Panc1 (cell line): ENCODE measurements around the gene WAC.

Source experiments
- POLR2AphosphoS5 ChIP-seq: IDR thresholded peaks from 2 replicates; pipeline ENCODE4 v1.6.1; 2012; ENCODE audit warnings: mild to moderate bottlenecking, low read depth, low read length, moderate library complexity
- SIN3A ChIP-seq: IDR thresholded peaks from 2 replicates; pipeline ENCODE4 v1.6.1; 2012; ENCODE audit warnings: low read depth, mild to moderate bottlenecking, low read length, moderate library complexity, borderline replicate concordance; ENCODE audit not compliant: insufficient read depth
- TCF7L2 ChIP-seq: IDR thresholded peaks from 2 replicates; pipeline ENCODE4 v1.6.1; 2011; ENCODE audit warnings: mild to moderate bottlenecking, low read depth, low read length, inconsistent platforms
- TF ChIP-seq, protein P1 (sequence below): fragments of 450-650 bp; IDR thresholded peaks from 2 replicates; pipeline ENCODE4 v1.5.1; 2017; ENCODE audit warnings: mild to moderate bottlenecking
- TF ChIP-seq, protein P2 (sequence below), 2 experiments: IDR thresholded peaks; 2 replicates each; pipeline ENCODE4 v1.6.1; 2011 to 2012; ENCODE audit warnings: low read depth in 2 of 2, control low read depth in 1 of 2, low read length in 1 of 2, mild to moderate bottlenecking in 1 of 2, moderate library complexity in 1 of 2; ENCODE audit not compliant: insufficient read depth in 1 of 2

DNA sequence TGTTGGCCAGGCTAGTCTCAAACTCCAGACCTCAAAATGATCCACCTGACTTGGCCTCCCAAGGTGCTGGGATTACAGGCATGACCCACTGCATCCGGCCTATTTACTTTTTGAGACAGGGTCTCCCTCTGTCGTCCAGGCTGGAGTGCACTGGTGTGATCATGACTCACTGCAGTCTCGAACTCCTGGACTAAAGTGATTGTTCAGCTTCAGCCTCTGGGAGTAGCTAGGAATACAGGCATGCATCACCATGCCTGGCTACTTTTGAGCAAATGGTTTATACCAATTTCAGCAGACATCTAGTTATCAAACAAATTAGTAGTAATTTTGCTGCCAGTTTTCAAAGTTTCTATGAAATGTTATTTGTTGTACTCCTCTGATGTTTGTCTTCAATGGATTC, 2.2 kb upstream of the WAC start:
- TF ChIP-seq, protein P1, sequence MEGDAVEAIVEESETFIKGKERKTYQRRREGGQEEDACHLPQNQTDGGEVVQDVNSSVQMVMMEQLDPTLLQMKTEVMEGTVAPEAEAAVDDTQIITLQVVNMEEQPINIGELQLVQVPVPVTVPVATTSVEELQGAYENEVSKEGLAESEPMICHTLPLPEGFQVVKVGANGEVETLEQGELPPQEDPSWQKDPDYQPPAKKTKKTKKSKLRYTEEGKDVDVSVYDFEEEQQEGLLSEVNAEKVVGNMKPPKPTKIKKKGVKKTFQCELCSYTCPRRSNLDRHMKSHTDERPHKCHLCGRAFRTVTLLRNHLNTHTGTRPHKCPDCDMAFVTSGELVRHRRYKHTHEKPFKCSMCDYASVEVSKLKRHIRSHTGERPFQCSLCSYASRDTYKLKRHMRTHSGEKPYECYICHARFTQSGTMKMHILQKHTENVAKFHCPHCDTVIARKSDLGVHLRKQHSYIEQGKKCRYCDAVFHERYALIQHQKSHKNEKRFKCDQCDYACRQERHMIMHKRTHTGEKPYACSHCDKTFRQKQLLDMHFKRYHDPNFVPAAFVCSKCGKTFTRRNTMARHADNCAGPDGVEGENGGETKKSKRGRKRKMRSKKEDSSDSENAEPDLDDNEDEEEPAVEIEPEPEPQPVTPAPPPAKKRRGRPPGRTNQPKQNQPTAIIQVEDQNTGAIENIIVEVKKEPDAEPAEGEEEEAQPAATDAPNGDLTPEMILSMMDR, result no peak
- TF ChIP-seq SIN3A (no peak), POLR2AphosphoS5 (no peak), TCF7L2 (no peak)
- TF ChIP-seq, protein P2, sequence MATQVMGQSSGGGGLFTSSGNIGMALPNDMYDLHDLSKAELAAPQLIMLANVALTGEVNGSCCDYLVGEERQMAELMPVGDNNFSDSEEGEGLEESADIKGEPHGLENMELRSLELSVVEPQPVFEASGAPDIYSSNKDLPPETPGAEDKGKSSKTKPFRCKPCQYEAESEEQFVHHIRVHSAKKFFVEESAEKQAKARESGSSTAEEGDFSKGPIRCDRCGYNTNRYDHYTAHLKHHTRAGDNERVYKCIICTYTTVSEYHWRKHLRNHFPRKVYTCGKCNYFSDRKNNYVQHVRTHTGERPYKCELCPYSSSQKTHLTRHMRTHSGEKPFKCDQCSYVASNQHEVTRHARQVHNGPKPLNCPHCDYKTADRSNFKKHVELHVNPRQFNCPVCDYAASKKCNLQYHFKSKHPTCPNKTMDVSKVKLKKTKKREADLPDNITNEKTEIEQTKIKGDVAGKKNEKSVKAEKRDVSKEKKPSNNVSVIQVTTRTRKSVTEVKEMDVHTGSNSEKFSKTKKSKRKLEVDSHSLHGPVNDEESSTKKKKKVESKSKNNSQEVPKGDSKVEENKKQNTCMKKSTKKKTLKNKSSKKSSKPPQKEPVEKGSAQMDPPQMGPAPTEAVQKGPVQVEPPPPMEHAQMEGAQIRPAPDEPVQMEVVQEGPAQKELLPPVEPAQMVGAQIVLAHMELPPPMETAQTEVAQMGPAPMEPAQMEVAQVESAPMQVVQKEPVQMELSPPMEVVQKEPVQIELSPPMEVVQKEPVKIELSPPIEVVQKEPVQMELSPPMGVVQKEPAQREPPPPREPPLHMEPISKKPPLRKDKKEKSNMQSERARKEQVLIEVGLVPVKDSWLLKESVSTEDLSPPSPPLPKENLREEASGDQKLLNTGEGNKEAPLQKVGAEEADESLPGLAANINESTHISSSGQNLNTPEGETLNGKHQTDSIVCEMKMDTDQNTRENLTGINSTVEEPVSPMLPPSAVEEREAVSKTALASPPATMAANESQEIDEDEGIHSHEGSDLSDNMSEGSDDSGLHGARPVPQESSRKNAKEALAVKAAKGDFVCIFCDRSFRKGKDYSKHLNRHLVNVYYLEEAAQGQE (IDR thresholded peaks at IDR 0.05; ENCODE audit: insufficient read depth in 1 of 2, low read depth in 2 of 2, low read length in 1 of 2), result no peak
